CD14-positive monocyte (primary cell): ENCODE data around the gene HHIPL1. TPM values are rescaled to one million over a fixed set of nuclear protein-coding genes. Genes with fewer than 3 reads are reported as not detected.

Experiments used
- DNase-seq, 3 donors: peaks; one replicate each; pipeline ENCODE4 v3.0.0-alpha.2; 2011 to 2022
- H2AFZ ChIP-seq: 2 replicates; pipeline ENCODE4 v1.6.0; 2012; ENCODE audit warnings: mild to moderate bottlenecking, low read depth, low read length, inconsistent platforms; ENCODE audit not compliant: insufficient read depth, poor library complexity, severe bottlenecking
- H3K27ac ChIP-seq, 2 donors: 1 replicate in 1 of 2; 2 replicates in 1 of 2; pipeline ENCODE4 v1.5.1; 2012 to 2013; ENCODE audit warnings: low read length in 2 of 2, control low read depth in 1 of 2, inconsistent platforms in 1 of 2, low read depth in 1 of 2, mild to moderate bottlenecking in 1 of 2
- H3K27me3 ChIP-seq, 2 donors: one replicate each; pipeline versions ENCODE4 v1.6.0 to v1.6.1; 2011 to 2013; ENCODE audit warnings: low read length in 2 of 2; ENCODE audit not compliant: control insufficient read depth in 2 of 2, insufficient read depth in 2 of 2
- H3K36me3 ChIP-seq, 2 donors: replicated peaks in 1 of 2; 1 replicate in 1 of 2; 2 replicates in 1 of 2; pipeline versions ENCODE4 v1.5.1 to v1.6.1; 2012 to 2013; ENCODE audit warnings: low read length in 2 of 2, control low read depth in 1 of 2, inconsistent platforms in 1 of 2, mild to moderate bottlenecking in 1 of 2; ENCODE audit not compliant: insufficient read depth in 2 of 2, control insufficient read depth in 1 of 2
- H3K4me1 ChIP-seq, 2 donors: 1 replicate in 1 of 2; 2 replicates in 1 of 2; pipeline versions ENCODE4 v1.5.1 to v1.6.1; 2012 to 2013; ENCODE audit warnings: low read length in 2 of 2, control low read depth in 1 of 2, inconsistent platforms in 1 of 2, mild to moderate bottlenecking in 1 of 2, moderate library complexity in 1 of 2; ENCODE audit not compliant: insufficient read depth in 2 of 2, control insufficient read depth in 1 of 2
- H3K4me2 ChIP-seq: replicated peaks from 2 replicates; pipeline ENCODE3; 2012; ENCODE audit warnings: low read length, moderate library complexity, mild to moderate bottlenecking; ENCODE audit not compliant: poor library complexity, severe bottlenecking; ENCODE audit errors: extremely low read depth
- H3K4me3 ChIP-seq, 3 experiments: fragments of 200-600 bp in 1 of 3; sonication (generic) in 1 of 3; replicated peaks in 1 of 3; 1 replicate in 2 of 3; 2 replicates in 1 of 3; pipeline ENCODE4 v1.5.1; 2011 to 2013; ENCODE audit warnings: low read length in 3 of 3, mild to moderate bottlenecking in 3 of 3, control low read depth in 2 of 3, low read depth in 2 of 3, inconsistent platforms in 1 of 3, moderate library complexity in 1 of 3
- H3K79me2 ChIP-seq: 2 replicates; pipeline ENCODE4 v1.6.0; 2012; ENCODE audit warnings: mild to moderate bottlenecking, control low read depth, inconsistent platforms, low read length, moderate library complexity; ENCODE audit not compliant: insufficient read depth
- H3K9ac ChIP-seq: 2 replicates; pipeline ENCODE4 v1.6.0; 2017; ENCODE audit warnings: low read length, mild to moderate bottlenecking; ENCODE audit not compliant: insufficient read depth, poor library complexity, severe bottlenecking
- H3K9me3 ChIP-seq, 2 donors: replicated peaks in 1 of 2; 1 replicate in 1 of 2; 2 replicates in 1 of 2; pipeline versions ENCODE4 v1.5.1 to v1.6.1; 2012 to 2013; ENCODE audit warnings: low read length in 2 of 2, control low read depth in 1 of 2; ENCODE audit not compliant: control insufficient read depth in 1 of 2, insufficient read depth in 1 of 2
- H4K20me1 ChIP-seq: 2 replicates; pipeline ENCODE4 v1.6.0; 2012; ENCODE audit warnings: mild to moderate bottlenecking, low read length, control low read depth, moderate library complexity; ENCODE audit not compliant: insufficient read depth
- H3K27ac Mint-ChIP-seq, 7 donors: one replicate each; pipeline ENCODE4 v1.8.0; 2020; ENCODE audit warnings: mild to moderate bottlenecking in 7 of 7, mixed read lengths in 7 of 7, moderate library complexity in 6 of 7, inconsistent platforms in 2 of 7
- H3K27me3 Mint-ChIP-seq, 3 donors: one replicate each; pipeline ENCODE4 v1.8.0; 2021 to 2022; ENCODE audit warnings: low read depth in 3 of 3, mild to moderate bottlenecking in 3 of 3, mixed read lengths in 3 of 3, moderate library complexity in 3 of 3, inconsistent platforms in 1 of 3
- H3K36me3 Mint-ChIP-seq, 2 donors: one replicate each; pipeline ENCODE4 v1.8.0; 2020; ENCODE audit warnings: mixed read lengths in 2 of 2, inconsistent platforms in 1 of 2, mild to moderate bottlenecking in 1 of 2
- H3K4me1 Mint-ChIP-seq: one replicate; pipeline ENCODE4 v1.8.0; 2020; ENCODE audit warnings: mild to moderate bottlenecking, mixed read lengths
- H3K4me3 Mint-ChIP-seq, 2 donors: one replicate each; pipeline ENCODE4 v1.8.0; 2020; ENCODE audit warnings: mild to moderate bottlenecking in 2 of 2, mixed read lengths in 2 of 2, moderate library complexity in 1 of 2
- H3K9me3 Mint-ChIP-seq, 7 donors: one replicate each; pipeline ENCODE4 v1.8.0; 2020 to 2022; ENCODE audit warnings: mixed read lengths in 7 of 7, mild to moderate bottlenecking in 6 of 7, moderate library complexity in 6 of 7, inconsistent platforms in 2 of 7
- WGBS: methylation state at CpG from one replicate; pipeline ENCODE4 v1.1.5; 2013; ENCODE audit warnings: missing lambda C conversion rate; ENCODE audit not compliant: insufficient coverage; 5-methylcytosine and 5-hydroxymethylcytosine counted together
- intact Hi-C, 2 donors: fragments of 100-400 bp; cut with micrococcal nuclease; formaldehyde crosslinking; loops; one replicate each; pipeline versions ENCODE4 v1.15.0 to v1.15.1; 2023
- polyA plus RNA-seq, 3 donors: library from polyadenylated mRNA; depleted of rRNA in 1 of 3; unstranded in 2 of 3; stranded (reverse) in 1 of 3; fragments of 300-500 nt in 2 of 3; fragments of >200 nt in 1 of 3; fragmentation: Illumina TruSeq in 2 of 3; gene quantifications; 1 replicate in 2 of 3; 2 replicates in 1 of 3; pipeline ENCODE4 v1.2.3, GENCODE V29; 2012 to 2021
- TF ChIP-seq, protein P1 (sequence below): fragments of 200-600 bp; IDR thresholded peaks from one replicate; pipeline ENCODE4 v1.8.0; 2022; ENCODE audit warnings: antibody characterized with exemption, mild to moderate bottlenecking

HHIPL1 gene
- polyA plus RNA-seq, 3 donors: 0.09 TPM; not detected in 2

DNA sequence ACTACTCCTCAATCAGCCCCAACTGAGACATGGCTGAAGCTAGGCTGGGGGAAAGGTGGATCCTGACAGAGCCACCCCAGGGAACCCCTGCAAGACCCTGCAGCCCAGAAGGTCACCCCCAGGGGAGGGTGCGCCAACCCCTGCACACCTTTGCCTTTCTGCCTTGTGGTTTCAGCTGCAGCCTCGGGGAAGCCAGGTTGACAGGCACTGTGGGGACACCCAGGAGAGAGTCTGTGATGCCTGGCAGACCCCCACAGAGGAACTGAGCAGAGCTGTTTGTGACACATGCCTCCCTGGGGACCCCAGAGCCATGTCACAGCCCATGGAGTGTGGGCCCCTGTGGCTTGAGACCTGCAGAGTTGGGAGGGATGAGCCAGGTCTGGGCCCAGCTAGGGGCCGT is 11.8 kb upstream of the HHIPL1 start:
- no peak overlapping the region for H3K4me3 Mint-ChIP-seq
- no peak overlapping the region for H2AFZ ChIP-seq
- no peaks in the 10 kb centered on the region for H3K36me3 Mint-ChIP-seq
- H3K27me3 ChIP-seq: no peaks in the 10 kb centered on the region
- no peaks in the 10 kb centered on the region for H3K4me1 Mint-ChIP-seq
- no peak overlapping the region for H3K4me2 ChIP-seq
- H3K27ac ChIP-seq: no peak overlapping the region
- H3K27me3 Mint-ChIP-seq: peaks cover 4 to 10% (median 5%) of the 10 kb centered on the region in 3 donors
- no peak overlapping the region for H3K4me3 ChIP-seq
- no peak for DNase-seq
- H4K20me1 ChIP-seq: no peaks in the 10 kb centered on the region
- no peaks in the 10 kb centered on the region for H3K36me3 ChIP-seq
- H3K9me3 Mint-ChIP-seq: peaks cover 0 to 3% (median 0%) of the 10 kb centered on the region in 7 donors
- H3K27ac Mint-ChIP-seq: no peak overlapping the region
- H3K9me3 ChIP-seq: no peaks in the 10 kb centered on the region
- intact Hi-C loops: no loop called here
- no peaks in the 10 kb centered on the region for H3K79me2 ChIP-seq
- 84% methylated on average over 2 of the region's 3 CpGs for WGBS
- no peaks in the 10 kb centered on the region for H3K4me1 ChIP-seq
- TF ChIP-seq, protein P1, sequence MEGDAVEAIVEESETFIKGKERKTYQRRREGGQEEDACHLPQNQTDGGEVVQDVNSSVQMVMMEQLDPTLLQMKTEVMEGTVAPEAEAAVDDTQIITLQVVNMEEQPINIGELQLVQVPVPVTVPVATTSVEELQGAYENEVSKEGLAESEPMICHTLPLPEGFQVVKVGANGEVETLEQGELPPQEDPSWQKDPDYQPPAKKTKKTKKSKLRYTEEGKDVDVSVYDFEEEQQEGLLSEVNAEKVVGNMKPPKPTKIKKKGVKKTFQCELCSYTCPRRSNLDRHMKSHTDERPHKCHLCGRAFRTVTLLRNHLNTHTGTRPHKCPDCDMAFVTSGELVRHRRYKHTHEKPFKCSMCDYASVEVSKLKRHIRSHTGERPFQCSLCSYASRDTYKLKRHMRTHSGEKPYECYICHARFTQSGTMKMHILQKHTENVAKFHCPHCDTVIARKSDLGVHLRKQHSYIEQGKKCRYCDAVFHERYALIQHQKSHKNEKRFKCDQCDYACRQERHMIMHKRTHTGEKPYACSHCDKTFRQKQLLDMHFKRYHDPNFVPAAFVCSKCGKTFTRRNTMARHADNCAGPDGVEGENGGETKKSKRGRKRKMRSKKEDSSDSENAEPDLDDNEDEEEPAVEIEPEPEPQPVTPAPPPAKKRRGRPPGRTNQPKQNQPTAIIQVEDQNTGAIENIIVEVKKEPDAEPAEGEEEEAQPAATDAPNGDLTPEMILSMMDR: no peak
- no peak overlapping the region for H3K9ac ChIP-seq

DNA sequence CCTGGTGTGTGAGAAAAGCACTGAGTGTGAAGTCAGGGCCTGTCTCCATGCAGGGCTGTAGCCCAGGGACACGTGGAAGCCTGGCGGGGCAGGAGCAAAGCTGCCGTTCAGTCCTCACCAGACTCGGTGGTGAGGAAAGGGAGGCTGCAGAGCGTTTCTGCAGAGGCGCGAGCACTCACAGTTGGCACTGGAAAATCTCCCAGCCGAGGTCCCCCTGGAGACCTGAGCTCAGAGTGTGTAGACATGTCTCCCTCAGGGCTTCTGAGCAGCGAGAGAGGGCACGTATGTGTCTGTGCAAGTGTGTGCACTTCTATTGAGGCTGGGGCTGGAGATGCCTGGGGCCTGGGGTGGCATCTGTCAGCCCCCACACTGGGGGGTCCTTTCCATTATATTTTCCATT is 11.0 kb upstream of the HHIPL1 start:
- Mint-ChIP-seq H3K4me3 (no peak overlapping the region), H3K4me1 (no peaks in the 10 kb centered on the region), H3K36me3 (no peaks in the 10 kb centered on the region), H3K27me3 (peaks cover 4 to 8% (median 5%) of the 10 kb centered on the region in 3 donors), H3K27ac (no peak overlapping the region), H3K9me3 (peaks cover 0 to 3% (median 0%) of the 10 kb centered on the region in 7 donors)
- Histone ChIP-seq H3K4me3 (no peak overlapping the region), H3K36me3 (no peaks in the 10 kb centered on the region), H2AFZ (no peak overlapping the region), H3K27ac (no peak overlapping the region), H3K79me2 (no peaks in the 10 kb centered on the region), H3K27me3 (no peaks in the 10 kb centered on the region), H3K4me1 (no peaks in the 10 kb centered on the region), H3K9ac (no peak overlapping the region), H4K20me1 (no peaks in the 10 kb centered on the region), H3K9me3 (no peaks in the 10 kb centered on the region), H3K4me2 (no peak overlapping the region)
- intact Hi-C loops: no loop called here
- 90% methylated on average over 10 of the region's 10 CpGs for WGBS
- no peak for DNase-seq
- TF ChIP-seq, protein P1: no peak
